Pons (tissue), 1 donor: ENCODE measurements around the gene PEAK3.
A peak's percentile ranks its signal among the peaks of the same experiment; 100 is the strongest.

Source experiments
- DNase-seq: peaks from one replicate; pipeline ENCODE4 v3.0.0-alpha.2; 2016; ENCODE audit warnings: low spot score

PEAK3 gene

GRCh38 chr19:2315121-2315817 lies 33.3 kb upstream of the PEAK3 start:
- DNase-seq, result no peak

GRCh38 chr19:2312820-2313501 lies 31.0 kb upstream of the PEAK3 start:
- DNase-seq, result no peak

GRCh38 chr19:2311093-2311492 lies 29.1 kb upstream of the PEAK3 start:
- no peak for DNase-seq

- DNase-seq, result peak; percentile 43
These were observed 27.9 kb upstream of the PEAK3 start for GRCh38 chr19:2309734-2310362.

- DNase-seq, result no peak
These were observed 26.2 kb upstream of the PEAK3 start, which contains the start of gene LINGO3 for GRCh38 chr19:2308114-2308556. Gene LINGO3, minus strand, starts transcription at chr19:2308154. Its CDS starts 16,378 bp downstream, at chr19:2291776.

- no peak for DNase-seq
These were observed 25.6 kb upstream of the PEAK3 start for GRCh38 chr19:2307518-2308012.

GRCh38 chr19:2306971-2307370 lies 25.0 kb upstream of the PEAK3 start:
- no peak for DNase-seq

GRCh38 chr19:2306281-2306806 lies 24.4 kb upstream of the PEAK3 start:
- DNase-seq, result no peak

- DNase-seq, result no peak
These were observed 23.7 kb upstream of the PEAK3 start for GRCh38 chr19:2305452-2306280.

- DNase-seq, result no peak
These were observed 21.3 kb upstream of the PEAK3 start for GRCh38 chr19:2303211-2303798.

GRCh38 chr19:2302319-2303210 lies 20.6 kb upstream of the PEAK3 start:
- no peak for DNase-seq

GRCh38 chr19:2300533-2300932 lies 18.6 kb upstream of the PEAK3 start:
- DNase-seq, result no peak

- DNase-seq, result no peak
These were observed 14.2 kb upstream of the PEAK3 start for GRCh38 chr19:2296141-2296540.

GRCh38 chr19:2294687-2295335 lies 12.8 kb upstream of the PEAK3 start:
- peak; percentile 78 for DNase-seq

GRCh38 chr19:2291185-2291751 lies 9.3 kb upstream of the PEAK3 start:
- DNase-seq, result no peak

- no peak for DNase-seq
These were observed 8.6 kb upstream of the PEAK3 start for GRCh38 chr19:2290441-2291184.

- DNase-seq, result no peak
These were observed 7.9 kb upstream of the PEAK3 start for GRCh38 chr19:2289714-2290435.
